ENCODE results near the gene TTYH3.
"Not testable (repeated sequence)": the region's sequence is repeated elsewhere in the genome, so short reads cannot be mapped to it uniquely, and the experiment has no call there.

The TTYH3 gene

GRCh38 chr7:2666588-2667250, 34.9 kb downstream of the TTYH3 start:
- DNase-seq: no peak

GRCh38 chr7:2667843-2668242, 36.1 kb downstream of the TTYH3 start:
- no peak for DNase-seq

- no peak for DNase-seq
Observed at GRCh38 chr7:2668401-2668800, 36.6 kb downstream of the TTYH3 start.

GRCh38 chr7:2670171-2670570, 38.4 kb downstream of the TTYH3 start:
- DNase-seq: no peak

- peak; percentile 63 for DNase-seq
Observed at GRCh38 chr7:2670720-2671391, 39.1 kb downstream of the TTYH3 start.

- DNase-seq: not testable (repeated sequence)
Observed at GRCh38 chr7:2673214-2673613, 41.4 kb downstream of the TTYH3 start.

- DNase-seq: no peak
Observed at GRCh38 chr7:2673934-2674333, 42.1 kb downstream of the TTYH3 start.

GRCh38 chr7:2675256-2675764, 43.5 kb downstream of the TTYH3 start:
- no peak for DNase-seq

GRCh38 chr7:2676576-2676975, 44.8 kb downstream of the TTYH3 start:
- DNase-seq: not testable (repeated sequence)

- DNase-seq: not testable (repeated sequence)
Observed at GRCh38 chr7:2678454-2678853, 46.7 kb downstream of the TTYH3 start.

- not testable (repeated sequence) for DNase-seq
Observed at GRCh38 chr7:2679135-2680127, 47.6 kb downstream of the TTYH3 start.

- DNase-seq: no peak
Observed at GRCh38 chr7:2680256-2680655, 48.5 kb downstream of the TTYH3 start.

GRCh38 chr7:2680792-2681490, 49.2 kb downstream of the TTYH3 start:
- DNase-seq: peak; percentile 31

GRCh38 chr7:2681929-2682799, 50.4 kb downstream of the TTYH3 start:
- no peak for DNase-seq

GRCh38 chr7:2684501-2684900, 52.7 kb downstream of the TTYH3 start:
- no peak for DNase-seq

GRCh38 chr7:2686101-2686500, 54.3 kb downstream of the TTYH3 start:
- DNase-seq: no peak

GRCh38 chr7:2687338-2687869, 55.6 kb downstream of the TTYH3 start:
- DNase-seq: peak; percentile 30

GRCh38 chr7:2687881-2688318, 56.1 kb downstream of the TTYH3 start, which contains the start of gene AMZ1:
Gene AMZ1 (plus strand): TSS chr7:2688202. CDS start chr7:2700452, 12,250 bp downstream.
- DNase-seq: no peak

GRCh38 chr7:2688409-2689342, 56.9 kb downstream of the TTYH3 start:
- no peak for DNase-seq

- no peak for DNase-seq
Observed at GRCh38 chr7:2689343-2689847, 57.6 kb downstream of the TTYH3 start.

Measured in NCI-H510A (cell line).